Naive B cell (primary cell): ENCODE measurements around the gene CBY2. TPM values are rescaled to one million over a fixed set of nuclear protein-coding genes. Genes with fewer than 3 reads are reported as not detected.
"Not testable (repeated sequence)": the region's sequence is repeated elsewhere in the genome, so short reads cannot be mapped to it uniquely, and the experiment has no call there.

Experiments
- ATAC-seq, 2 donors: fragments of 150-1000 bp; cut with Tn5 transposase; 2 replicates each; pipeline ENCODE4 v1.10.0; 2021; ENCODE audit warnings: low read depth in 2 of 2, mild to moderate bottlenecking in 2 of 2, moderate library complexity in 2 of 2
- DNase-seq: peaks from one replicate; pipeline ENCODE4 v3.0.0; 2022
- H3K27ac Mint-ChIP-seq, 6 donors: one replicate each; pipeline ENCODE4 v1.8.0; 2020 to 2022; ENCODE audit warnings: mild to moderate bottlenecking in 6 of 6, mixed read lengths in 6 of 6, moderate library complexity in 5 of 6, inconsistent platforms in 2 of 6
- H3K27me3 Mint-ChIP-seq, 3 donors: one replicate each; pipeline ENCODE4 v1.8.0; 2021 to 2022; ENCODE audit warnings: mixed read lengths in 3 of 3, mild to moderate bottlenecking in 1 of 3
- H3K36me3 Mint-ChIP-seq, 2 donors: one replicate each; pipeline ENCODE4 v1.8.0; 2020 to 2022; ENCODE audit warnings: mixed read lengths in 2 of 2, inconsistent platforms in 1 of 2, mild to moderate bottlenecking in 1 of 2
- H3K4me1 Mint-ChIP-seq, 3 donors: one replicate each; pipeline ENCODE4 v1.8.0; 2020 to 2022; ENCODE audit warnings: mixed read lengths in 3 of 3, inconsistent platforms in 1 of 3, mild to moderate bottlenecking in 1 of 3, moderate library complexity in 1 of 3
- H3K4me3 Mint-ChIP-seq, 8 donors: one replicate each; pipeline ENCODE4 v1.8.0; 2020 to 2022; ENCODE audit warnings: mild to moderate bottlenecking in 8 of 8, mixed read lengths in 8 of 8, moderate library complexity in 8 of 8, inconsistent platforms in 2 of 8
- H3K9me3 Mint-ChIP-seq, 7 donors: one replicate each; pipeline ENCODE4 v1.8.0; 2020 to 2022; ENCODE audit warnings: mixed read lengths in 7 of 7, mild to moderate bottlenecking in 5 of 7, inconsistent platforms in 2 of 7, moderate library complexity in 1 of 7
- polyA plus RNA-seq, 6 donors: library from polyadenylated mRNA; unstranded; fragments of 300-500 nt; fragmentation: Illumina TruSeq; gene quantifications; one replicate each; pipeline ENCODE4 v1.2.3, GENCODE V29; 2021; ENCODE audit warnings: low read depth in 6 of 6

CBY2 gene
- not detected for polyA plus RNA-seq

- no peak within 1 kb of the TSS for H3K4me3 Mint-ChIP-seq
- DNase-seq (no peak), ATAC-seq (no peak)
- no peak within 1 kb of the TSS for H3K27ac Mint-ChIP-seq
- no peaks in the 10 kb centered on the region for H3K9me3 Mint-ChIP-seq
- peaks cover 11 to 17% (median 12%) of the 10 kb centered on the region in 3 donors for H3K27me3 Mint-ChIP-seq
- no peaks in the 10 kb centered on the region for H3K4me1 Mint-ChIP-seq
- H3K36me3 Mint-ChIP-seq = no peaks in the 10 kb centered on the region
These were observed at the start of gene CBY2 for GRCh38 chr13:45702088-45702487. TSS of gene CBY2 (plus strand) at chr13:45702320. CDS start at chr13:45702391, 71 bp downstream.

GRCh38 chr13:45654633-45655349 is 47.3 kb upstream of the CBY2 start:
- H3K27ac Mint-ChIP-seq = no peak overlapping the region
- H3K4me1 Mint-ChIP-seq = no peaks in the 10 kb centered on the region
- DNase-seq (no peak), ATAC-seq (no peak)
- no peak overlapping the region for H3K4me3 Mint-ChIP-seq
- H3K36me3 Mint-ChIP-seq = no peaks in the 10 kb centered on the region
- peaks cover 0 to 7% (median 4%) of the 10 kb centered on the region in 7 donors for H3K9me3 Mint-ChIP-seq
- peaks cover 0 to 10% (median 0%) of the 10 kb centered on the region in 3 donors for H3K27me3 Mint-ChIP-seq

GRCh38 chr13:45658586-45659235 is 43.4 kb upstream of the CBY2 start:
- H3K27ac Mint-ChIP-seq = no peak overlapping the region
- no peaks in the 10 kb centered on the region for H3K27me3 Mint-ChIP-seq
- H3K4me1 Mint-ChIP-seq = no peaks in the 10 kb centered on the region
- ATAC-seq (no peak), DNase-seq (no peak)
- no peak overlapping the region for H3K4me3 Mint-ChIP-seq
- peaks cover 0 to 17% (median 4%) of the 10 kb centered on the region in 7 donors for H3K9me3 Mint-ChIP-seq
- H3K36me3 Mint-ChIP-seq = no peaks in the 10 kb centered on the region

- Mint-ChIP-seq H3K36me3 (no peaks in the 10 kb centered on the region), H3K27ac (no peak overlapping the region)
These were observed 42.6 kb upstream of the CBY2 start for GRCh38 chr13:45659536-45659935.

GRCh38 chr13:45660458-45660857 is 41.7 kb upstream of the CBY2 start:
- not testable (repeated sequence) for H3K27me3 Mint-ChIP-seq, H3K4me3 Mint-ChIP-seq, H3K27ac Mint-ChIP-seq, DNase-seq, H3K4me1 Mint-ChIP-seq, H3K36me3 Mint-ChIP-seq, ATAC-seq
- H3K9me3 Mint-ChIP-seq = peaks cover 0 to 17% (median 4%) of the 10 kb centered on the region in 7 donors

More at GRCh38 chr13:45659536-45659935, 42.6 kb upstream of the CBY2 start:
- peaks cover 0 to 17% (median 4%) of the 10 kb centered on the region in 7 donors for H3K9me3 Mint-ChIP-seq
- H3K27me3 Mint-ChIP-seq = no peaks in the 10 kb centered on the region
- ATAC-seq (no peak), DNase-seq (no peak)
- H3K4me3 Mint-ChIP-seq = no peak overlapping the region
- no peaks in the 10 kb centered on the region for H3K4me1 Mint-ChIP-seq

- no peak for DNase-seq
- H3K27ac Mint-ChIP-seq = no peak overlapping the region
- ATAC-seq = no peak
- no peaks in the 10 kb centered on the region for H3K4me1 Mint-ChIP-seq
- H3K27me3 Mint-ChIP-seq = no peaks in the 10 kb centered on the region
- H3K4me3 Mint-ChIP-seq = no peak overlapping the region
- peaks cover 0 to 13% (median 5%) of the 10 kb centered on the region in 7 donors for H3K9me3 Mint-ChIP-seq
- H3K36me3 Mint-ChIP-seq = no peaks in the 10 kb centered on the region
These were observed 40.0 kb upstream of the CBY2 start for GRCh38 chr13:45662162-45662561.

- Mint-ChIP-seq H3K27ac (peak overlapping the region in 1 of 6 donors; percentile 92), H3K9me3 (peaks cover 0 to 13% (median 5%) of the 10 kb centered on the region in 7 donors)
- not testable (repeated sequence) for ATAC-seq, H3K4me3 Mint-ChIP-seq, H3K27me3 Mint-ChIP-seq, H3K36me3 Mint-ChIP-seq, H3K4me1 Mint-ChIP-seq, DNase-seq
These were observed 39.2 kb upstream of the CBY2 start for GRCh38 chr13:45662903-45663302.

- H3K36me3 Mint-ChIP-seq, DNase-seq, H3K9me3 Mint-ChIP-seq, ATAC-seq, H3K27ac Mint-ChIP-seq, H3K4me3 Mint-ChIP-seq, H3K4me1 Mint-ChIP-seq: not testable (repeated sequence)
- H3K27me3 Mint-ChIP-seq = peaks cover 0 to 15% (median 15%) of the 10 kb centered on the region in 3 donors
These were observed 32.5 kb upstream of the CBY2 start for GRCh38 chr13:45669626-45670025.

GRCh38 chr13:45670189-45670885 is 31.8 kb upstream of the CBY2 start:
- H3K4me3 Mint-ChIP-seq = no peak overlapping the region
- H3K27ac Mint-ChIP-seq = no peak overlapping the region
- peaks cover 0 to 7% (median 3%) of the 10 kb centered on the region in 7 donors for H3K9me3 Mint-ChIP-seq

GRCh38 chr13:45674908-45675307 is 27.2 kb upstream of the CBY2 start:
- Mint-ChIP-seq H3K36me3 (no peaks in the 10 kb centered on the region), H3K27ac (no peak overlapping the region), H3K27me3 (peaks cover 12 to 20% (median 20%) of the 10 kb centered on the region in 3 donors), H3K4me3 (no peak overlapping the region), H3K4me1 (no peaks in the 10 kb centered on the region), H3K9me3 (peaks cover 0 to 2% (median 0%) of the 10 kb centered on the region in 7 donors)
- ATAC-seq (no peak), DNase-seq (no peak)

More at GRCh38 chr13:45670189-45670885, 31.8 kb upstream of the CBY2 start:
- no peak for ATAC-seq
- no peak for DNase-seq
- H3K27me3 Mint-ChIP-seq = peaks cover 0 to 17% (median 15%) of the 10 kb centered on the region in 3 donors
- H3K4me1 Mint-ChIP-seq = no peaks in the 10 kb centered on the region
- no peaks in the 10 kb centered on the region for H3K36me3 Mint-ChIP-seq

GRCh38 chr13:45678282-45678681 is 23.8 kb upstream of the CBY2 start:
- Mint-ChIP-seq H3K36me3 (no peaks in the 10 kb centered on the region), H3K4me3 (no peak overlapping the region), H3K27me3 (peaks cover 8 to 16% (median 11%) of the 10 kb centered on the region in 3 donors), H3K9me3 (no peaks in the 10 kb centered on the region), H3K27ac (no peak overlapping the region), H3K4me1 (no peaks in the 10 kb centered on the region)
- ATAC-seq (no peak), DNase-seq (no peak)

GRCh38 chr13:45681113-45681512 is 21.0 kb upstream of the CBY2 start:
- Mint-ChIP-seq H3K27ac (no peak overlapping the region), H3K4me3 (no peak overlapping the region), H3K4me1 (no peaks in the 10 kb centered on the region), H3K27me3 (peaks cover 7 to 16% (median 11%) of the 10 kb centered on the region in 3 donors), H3K36me3 (no peaks in the 10 kb centered on the region), H3K9me3 (no peaks in the 10 kb centered on the region)
- ATAC-seq (no peak), DNase-seq (no peak)

GRCh38 chr13:45682494-45683008 is 19.6 kb upstream of the CBY2 start:
- Mint-ChIP-seq H3K27ac (no peak overlapping the region), H3K4me3 (no peak overlapping the region), H3K9me3 (no peaks in the 10 kb centered on the region), H3K27me3 (peaks cover 6 to 9% (median 7%) of the 10 kb centered on the region in 3 donors), H3K4me1 (no peaks in the 10 kb centered on the region), H3K36me3 (no peaks in the 10 kb centered on the region)
- DNase-seq (no peak), ATAC-seq (no peak)
